ENCODE data around the gene TEP1. TPM values are rescaled to one million over a fixed set of nuclear protein-coding genes. Genes with fewer than 3 reads are reported as not detected.

TEP1 gene
- total and polyA plus RNA-seq, 2 of the 8 experiments (the other 6 are each of a cell fraction or from before 2014, with no cell fraction given): 6.9 to 10.7 TPM

GRCh38 chr14:20409226-20409625, 4.1 kb downstream of the TEP1 start:
- H2BK5ac ChIP-seq (ENCODE audit: low read depth, low read length): no peak overlapping the region
- CTCF ChIA-PET (ENCODE audit: partially characterized antibody): interaction anchor here (1.0 to 1.2 kb wide), 2 partner anchors 27 to 275 kb away, joined by 3 read pairs; partner anchors contain the start of gene RNASE4
- H3K56ac ChIP-seq (replicated peaks; ENCODE audit: insufficient read length, low read depth, low read length): no peak overlapping the region
- no peak overlapping the region for H2BK15ac ChIP-seq (ENCODE audit: low read length)
- 81% methylated on average over 2 of the region's 2 CpGs; no CpG with 5 or more reads in 1 of the 2 experiments for WGBS, 2 experiments (ENCODE audit: extremely low coverage in 1 of 2, insufficient coverage in 1 of 2, insufficient read length in 1 of 2, insufficient replicate concordance in 2 of 2, low coverage in 1 of 2, low lambda C conversion rate in 2 of 2, missing lambda C conversion rate in 1 of 2)
- no peaks in the 10 kb centered on the region; a peak in 1 of 4 replicates for H3K9me3 ChIP-seq (ENCODE audit: insufficient read depth in 2 of 2, low read depth in 1 of 2, low read length in 1 of 2)
- no peaks in the 10 kb centered on the region; a peak in 1 of 4 replicates for H3K79me2 ChIP-seq (ENCODE audit: control insufficient read depth in 1 of 2, insufficient read depth in 2 of 2, low read length in 2 of 2)
- no peak overlapping the region for H2AK5ac ChIP-seq (ENCODE audit: low read depth, low read length)
- no peak overlapping the region for H3K4me2 ChIP-seq (ENCODE audit: insufficient read depth in 1 of 2, low read depth in 2 of 2, low read length in 2 of 2)
- H3K18ac ChIP-seq (ENCODE audit: extremely low read depth, low read length): no peak overlapping the region
- H3K27ac ChIP-seq (ENCODE audit: low read depth, low read length): no peak overlapping the region
- H3K4me3 ChIP-seq (ENCODE audit: extremely low read depth in 1 of 4, insufficient read depth in 2 of 4, low read depth in 3 of 4, low read length in 4 of 4): no peak overlapping the region
- no peak overlapping the region for H3K14ac ChIP-seq (ENCODE audit: insufficient read length)
- no peak for TF ChIP-seq POU5F1 (IDR thresholded peaks at IDR 0.05; ENCODE audit: low read depth, low read length)
- no peak for TF ChIP-seq SP4 (IDR thresholded peaks at IDR 0.05; ENCODE audit: low read length)
- TF ChIP-seq NRF1 (IDR thresholded peaks at IDR 0.05; ENCODE audit: low read depth, low read length): no peak
- no peak for TF ChIP-seq YY1 (IDR thresholded peaks at IDR 0.05; ENCODE audit: low read depth, low read length)
- no peak for TF ChIP-seq SIN3A (conservative IDR thresholded peaks at IDR 0.05 in 1 of 2, IDR thresholded peaks at IDR 0.05 in 1 of 2; ENCODE audit: low read depth in 1 of 2, low read length in 2 of 2)
- TF ChIP-seq GTF2F1 (IDR thresholded peaks at IDR 0.05; ENCODE audit: borderline replicate concordance, low read depth, low read length): no peak
- TF ChIP-seq, protein P1, sequence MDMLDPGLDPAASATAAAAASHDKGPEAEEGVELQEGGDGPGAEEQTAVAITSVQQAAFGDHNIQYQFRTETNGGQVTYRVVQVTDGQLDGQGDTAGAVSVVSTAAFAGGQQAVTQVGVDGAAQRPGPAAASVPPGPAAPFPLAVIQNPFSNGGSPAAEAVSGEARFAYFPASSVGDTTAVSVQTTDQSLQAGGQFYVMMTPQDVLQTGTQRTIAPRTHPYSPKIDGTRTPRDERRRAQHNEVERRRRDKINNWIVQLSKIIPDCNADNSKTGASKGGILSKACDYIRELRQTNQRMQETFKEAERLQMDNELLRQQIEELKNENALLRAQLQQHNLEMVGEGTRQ (IDR thresholded peaks at IDR 0.05; ENCODE audit: low read length): no peak
- no peak for TF ChIP-seq CREB1 (IDR thresholded peaks at IDR 0.05)
- TF ChIP-seq HDAC2 (IDR thresholded peaks at IDR 0.05; ENCODE audit: borderline replicate concordance in 1 of 2, low read depth in 2 of 2, low read length in 2 of 2): no peak
- TF ChIP-seq EZH2 (IDR thresholded peaks at IDR 0.05; ENCODE audit: low read depth, low read length, severe bottlenecking): no peak
- TF ChIP-seq RXRA (IDR thresholded peaks at IDR 0.05; ENCODE audit: insufficient read depth, low read depth, low read length): no peak
- no peak for TF ChIP-seq POLR2AphosphoS5 (IDR thresholded peaks at IDR 0.05; ENCODE audit: low read depth, low read length)
- TF ChIP-seq SP1 (IDR thresholded peaks at IDR 0.05; ENCODE audit: low read depth, low read length): no peak
- TF ChIP-seq ASH2L (IDR thresholded peaks at IDR 0.05; ENCODE audit: low read length): no peak
- H2BK120ac ChIP-seq (replicated peaks; ENCODE audit: low read depth, low read length): no peak overlapping the region
- H3K36me3 ChIP-seq (ENCODE audit: control insufficient read depth in 2 of 4, insufficient read depth in 4 of 4, low read length in 3 of 4): peaks cover 0 to 8% (median 0%) of the 10 kb centered on the region in 4 experiments; a peak in 2 of 8 replicates
- no peak overlapping the region for H4K5ac ChIP-seq (ENCODE audit: insufficient read length, low read depth, low read length)
- no peaks in the 10 kb centered on the region for H3K27me3 ChIP-seq (replicated peaks in 1 of 4; ENCODE audit: control insufficient read depth in 3 of 4, extremely low read depth in 1 of 4, insufficient read depth in 3 of 4, low read length in 3 of 4)
- no peaks in the 10 kb centered on the region for H4K20me1 ChIP-seq (replicated peaks in 1 of 2; ENCODE audit: control insufficient read depth in 1 of 2, insufficient read depth in 2 of 2, low read length in 2 of 2)
- peaks cover 7% of the 10 kb centered on the region for H3K23me2 ChIP-seq (ENCODE audit: low read depth, low read length)
- H3K4ac ChIP-seq (replicated peaks; ENCODE audit: insufficient read length, low read depth, low read length): no peak overlapping the region
- POLR2A ChIA-PET (ENCODE audit: partially characterized antibody): interaction anchor here (1.1 kb wide), 1 partner anchor 66 kb away, joined by 6 read pairs; the partner anchor contains the start of gene PARP2
- H3K9ac ChIP-seq (replicated peaks in 1 of 4; ENCODE audit: extremely low read depth in 1 of 4, low read depth in 3 of 4, low read length in 3 of 4): no peak overlapping the region
- no peak overlapping the region for H2BK20ac ChIP-seq (ENCODE audit: low read length)
- no peak for FAIRE-seq
- H2AFZ ChIP-seq (ENCODE audit: low read length): no peak overlapping the region
- no peak overlapping the region for H4K8ac ChIP-seq (ENCODE audit: extremely low read depth, insufficient read depth, low read length)
- H3K4me1 ChIP-seq (replicated peaks in 1 of 4; ENCODE audit: control insufficient read depth in 3 of 4, insufficient read depth in 4 of 4, low read length in 3 of 4): peaks cover 0 to 4% (median 1%) of the 10 kb centered on the region in 4 experiments; a peak in 2 of 7 replicates
- no peak overlapping the region for H2BK12ac ChIP-seq (ENCODE audit: low read depth, low read length)
- no peak overlapping the region for H4K91ac ChIP-seq (replicated peaks; ENCODE audit: insufficient read length, low read length)
- no peak for DNase-seq (ENCODE audit: low read depth in 1 of 2, low spot score in 2 of 2)
- peaks cover 3% of the 10 kb centered on the region; the same call in 1 of the 2 replicates for H3K79me1 ChIP-seq (ENCODE audit: low read depth, low read length)
- no peak overlapping the region for H3K23ac ChIP-seq (ENCODE audit: insufficient read length)
